Hematopoietic multipotent progenitor cell treated with erythropoietin and hydrocortisone succinate and interleukin-3 and kit ligand, for 6 days (in vitro differentiated cells): ENCODE results near the gene DOCK4.
A peak's percentile ranks its signal among the peaks of the same experiment; 100 is the strongest.

ENCODE experiments used
- DNase-seq: peaks from one replicate; pipeline ENCODE4 v3.0.0-alpha.2; 2015

The DOCK4 gene

DNA sequence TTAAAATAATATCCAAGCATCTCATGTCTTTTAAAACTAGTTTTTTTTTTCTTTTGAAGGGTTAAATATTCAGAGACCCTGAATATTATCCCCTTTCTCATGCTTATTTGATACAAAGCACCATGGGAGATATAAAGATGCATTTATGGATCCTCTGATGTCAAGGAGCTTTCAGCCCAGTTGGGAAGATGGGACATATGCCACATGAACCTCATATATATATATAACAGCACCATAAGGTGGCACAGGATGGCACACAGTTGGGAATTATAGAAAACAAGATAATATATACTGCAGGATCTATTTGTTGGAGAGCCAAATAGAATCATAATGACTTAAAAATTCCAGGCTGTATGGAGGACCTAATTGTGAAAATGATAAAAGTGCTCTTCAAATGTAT lies 458.5 kb downstream of the DOCK4 start:
- DNase-seq = no peak

DNA sequence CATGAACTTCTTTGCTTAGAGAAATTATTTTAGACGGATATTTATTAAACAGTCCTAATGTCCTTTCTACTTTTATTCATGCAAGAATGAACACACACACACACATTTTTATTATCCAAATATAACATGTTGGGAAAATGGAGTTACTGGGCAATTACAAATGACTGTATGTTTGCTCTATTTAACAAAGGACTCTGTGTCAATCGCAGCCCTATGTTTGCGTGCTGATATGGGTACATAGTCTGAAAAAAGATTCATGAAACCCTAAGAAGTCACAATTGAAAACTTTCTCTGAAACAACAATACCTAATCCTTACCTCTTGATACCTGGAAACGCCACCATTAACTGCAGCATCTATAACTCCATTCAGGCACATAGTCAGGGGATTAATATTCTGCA lies 459.2 kb downstream of the DOCK4 start:
- no peak for DNase-seq

DNA sequence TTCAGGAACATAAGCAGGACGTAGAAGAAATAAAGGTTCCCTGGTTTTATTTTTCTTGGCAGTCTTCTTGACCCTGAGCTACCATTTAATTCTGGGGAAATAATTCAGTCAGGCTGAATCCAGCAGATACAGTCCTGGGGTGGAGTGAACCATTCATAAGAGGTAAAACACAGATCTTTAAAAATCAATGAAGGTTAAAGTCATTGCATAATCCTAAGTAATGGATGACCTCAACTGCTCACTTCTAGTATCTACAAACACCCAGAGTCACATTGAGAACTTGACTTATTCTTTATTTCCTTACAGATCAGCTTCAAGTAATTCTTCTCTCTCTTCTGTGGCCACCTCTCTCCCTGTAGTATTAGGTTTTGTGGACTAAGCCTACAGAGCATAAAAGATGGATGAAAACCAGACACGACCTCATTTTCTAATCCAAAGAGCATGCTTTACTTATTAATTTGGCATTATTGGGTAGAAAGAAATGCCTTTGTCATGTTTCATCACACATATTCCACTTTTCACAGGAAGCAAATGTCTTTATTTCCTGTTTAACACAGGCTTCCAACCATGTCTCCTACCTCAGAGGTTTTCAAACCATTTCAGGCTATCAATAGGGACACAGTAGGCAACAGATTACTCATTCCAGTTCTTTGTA lies 461.6 kb downstream of the DOCK4 start:
- no peak for DNase-seq

- no peak for DNase-seq
Measured at GRCh38 chr7:111743244-111743847, 462.9 kb downstream of the DOCK4 start.

DNA sequence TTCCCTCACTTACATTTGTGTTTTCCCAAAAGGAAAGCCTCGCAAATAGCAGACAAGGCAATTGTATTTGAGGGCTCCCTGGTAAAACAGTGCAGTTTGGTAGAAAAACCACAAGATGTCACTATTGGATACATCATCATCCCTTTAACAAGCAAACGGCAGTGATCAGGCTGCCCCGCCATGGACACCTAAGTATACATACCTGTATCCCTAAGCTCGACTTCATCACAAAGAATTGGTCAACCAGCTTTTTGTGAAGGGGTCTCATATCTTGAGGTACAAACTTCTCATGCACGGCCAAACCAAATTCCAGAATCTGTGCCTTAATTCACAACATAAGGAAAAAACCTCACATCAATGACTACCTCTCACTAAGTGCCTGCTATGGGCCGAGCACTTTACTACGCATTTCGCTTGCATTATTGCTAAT lies 464.4 kb downstream of the DOCK4 start:
- DNase-seq = peak; percentile 75

GRCh38 chr7:111740942-111741341 lies 465.3 kb downstream of the DOCK4 start:
- DNase-seq = no peak

DNA sequence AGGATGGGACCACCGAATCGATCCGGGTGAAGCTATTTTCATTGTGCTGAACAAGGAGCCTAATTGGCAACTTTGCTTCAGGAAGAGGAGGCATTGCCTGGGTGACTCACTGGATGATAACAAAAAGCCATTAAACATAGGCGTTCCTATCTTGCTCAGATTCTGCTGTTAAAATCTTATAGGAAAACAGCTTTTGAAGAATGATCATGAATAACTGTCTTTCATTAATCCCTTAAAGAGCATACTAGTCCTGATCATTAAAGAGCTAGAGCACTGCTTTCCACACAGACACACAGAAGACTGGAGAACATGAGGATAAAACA lies 469.7 kb downstream of the DOCK4 start:
- no peak for DNase-seq

- DNase-seq = peak; percentile 84
Measured at GRCh38 chr7:111735661-111736551, 470.3 kb downstream of the DOCK4 start.

DNA sequence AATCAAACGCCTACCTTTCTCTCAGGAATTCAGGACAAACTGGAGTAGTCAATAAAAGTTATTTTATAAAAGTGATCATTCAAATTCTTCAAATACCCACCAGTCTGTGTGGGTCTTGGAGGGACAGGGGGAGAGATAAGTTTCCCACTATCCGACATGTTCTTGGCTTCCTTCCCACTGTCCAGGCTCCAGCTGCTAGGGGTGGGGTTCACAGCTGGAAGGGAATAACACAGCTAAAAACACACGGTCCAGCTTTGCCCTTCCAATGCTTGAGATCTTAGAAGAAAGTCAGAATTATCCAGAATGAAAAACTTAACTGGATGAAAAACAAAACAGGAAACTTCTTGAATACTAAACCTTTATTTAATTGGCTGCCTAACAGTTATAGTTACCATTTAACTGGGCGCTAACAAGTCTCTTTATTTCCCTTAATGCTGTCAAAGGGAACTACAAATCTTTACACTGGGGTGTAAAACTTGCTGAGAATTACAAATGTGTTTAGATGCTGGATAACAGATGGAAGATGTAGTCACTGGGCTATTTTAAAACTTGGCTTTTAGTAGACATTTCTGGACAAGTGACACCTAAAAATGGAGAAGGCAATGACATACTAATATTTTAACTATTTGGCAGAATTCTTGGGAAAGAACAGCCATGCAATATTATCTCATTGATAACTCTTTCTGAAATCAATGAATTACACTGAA lies 471.1 kb downstream of the DOCK4 start:
- DNase-seq = no peak

GRCh38 chr7:111732923-111733322 lies 473.3 kb downstream of the DOCK4 start:
- no peak for DNase-seq

DNA sequence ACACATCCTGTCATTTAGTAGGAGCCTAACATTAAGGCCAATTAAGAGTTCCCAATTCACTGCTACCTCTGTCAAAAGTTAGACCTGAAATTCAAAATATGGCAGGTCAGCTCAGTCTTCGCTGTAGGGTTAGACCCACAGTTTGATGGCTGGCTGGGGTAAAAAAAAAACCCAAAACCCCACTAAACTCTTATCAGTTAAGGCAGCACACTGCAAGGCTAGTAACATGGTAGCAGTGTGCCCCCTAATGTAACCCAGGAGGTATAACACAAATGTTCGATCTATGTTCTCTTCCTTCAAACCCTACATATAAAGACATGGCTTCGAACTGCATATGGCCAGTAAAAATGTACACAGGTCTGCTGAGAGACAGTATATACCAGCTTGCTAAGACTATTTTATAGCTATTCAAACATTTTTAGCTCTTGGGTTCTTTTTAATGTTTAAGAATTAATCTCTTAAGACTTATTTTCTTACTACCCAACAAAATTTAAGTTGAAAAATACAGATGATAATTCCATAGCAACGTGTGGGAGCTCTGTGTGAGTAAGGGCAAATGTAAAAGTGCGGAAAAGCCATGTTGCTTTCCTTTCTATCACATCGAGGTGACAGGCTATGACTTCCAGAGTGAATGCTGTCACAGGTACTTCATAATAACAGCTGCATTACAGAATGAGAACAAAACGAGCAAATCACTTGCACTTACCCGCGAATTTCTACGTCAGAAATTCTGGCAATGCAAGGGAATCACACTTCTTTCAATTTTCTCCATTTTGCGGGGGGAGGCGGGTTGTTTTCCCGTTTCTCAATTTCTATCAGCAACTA lies 475.5 kb downstream of the DOCK4 start:
- DNase-seq = peak; percentile 74

- DNase-seq = no peak
Measured at GRCh38 chr7:111730057-111730456, 476.1 kb downstream of the DOCK4 start.

DNA sequence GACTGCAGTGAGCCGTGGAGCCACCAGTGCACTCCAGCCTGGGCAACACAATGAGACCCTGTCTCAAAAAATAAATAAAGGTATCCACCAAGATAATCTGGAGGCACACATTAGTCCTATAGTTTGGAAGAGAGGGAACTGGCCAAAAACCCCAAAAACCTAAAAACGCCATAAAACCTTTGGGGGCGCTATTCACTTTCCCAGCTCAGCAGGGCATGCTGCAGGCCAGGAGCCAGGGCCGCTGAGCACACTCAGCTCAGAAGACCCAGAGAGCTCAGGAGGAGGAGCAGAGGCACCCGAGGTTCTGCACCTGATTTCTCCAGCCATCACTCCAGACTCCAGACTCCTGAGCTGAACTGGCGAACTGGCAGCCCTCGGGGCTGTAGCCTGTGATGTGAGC lies 476.7 kb downstream of the DOCK4 start:
- DNase-seq = no peak

- DNase-seq = no peak
Measured at GRCh38 chr7:111728635-111728995, 477.6 kb downstream of the DOCK4 start.

- no peak for DNase-seq
Measured at GRCh38 chr7:111727905-111728634, 478.1 kb downstream of the DOCK4 start.

DNA sequence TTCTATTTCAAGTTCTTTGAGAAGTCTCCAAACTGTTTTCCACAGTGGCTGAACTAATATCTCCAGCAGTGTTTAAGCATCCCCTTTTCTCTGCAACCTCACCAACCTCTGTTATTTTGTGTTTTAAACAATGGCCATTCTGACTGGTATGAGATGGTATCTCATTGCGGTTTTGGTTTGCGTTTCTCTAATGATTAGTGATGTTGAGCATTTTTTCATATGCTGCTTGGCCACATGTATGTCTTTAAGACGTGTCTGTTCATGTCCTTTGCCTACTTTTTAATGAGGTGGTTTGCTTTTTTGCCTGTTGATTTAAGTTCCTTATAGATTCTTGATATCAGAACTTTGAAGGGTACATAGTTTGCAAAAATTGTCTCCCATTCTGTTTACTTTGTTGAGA lies 487.3 kb downstream of the DOCK4 start:
- DNase-seq = no peak

- no peak for DNase-seq
Measured at GRCh38 chr7:111711426-111712065, 494.7 kb downstream of the DOCK4 start.

DNA sequence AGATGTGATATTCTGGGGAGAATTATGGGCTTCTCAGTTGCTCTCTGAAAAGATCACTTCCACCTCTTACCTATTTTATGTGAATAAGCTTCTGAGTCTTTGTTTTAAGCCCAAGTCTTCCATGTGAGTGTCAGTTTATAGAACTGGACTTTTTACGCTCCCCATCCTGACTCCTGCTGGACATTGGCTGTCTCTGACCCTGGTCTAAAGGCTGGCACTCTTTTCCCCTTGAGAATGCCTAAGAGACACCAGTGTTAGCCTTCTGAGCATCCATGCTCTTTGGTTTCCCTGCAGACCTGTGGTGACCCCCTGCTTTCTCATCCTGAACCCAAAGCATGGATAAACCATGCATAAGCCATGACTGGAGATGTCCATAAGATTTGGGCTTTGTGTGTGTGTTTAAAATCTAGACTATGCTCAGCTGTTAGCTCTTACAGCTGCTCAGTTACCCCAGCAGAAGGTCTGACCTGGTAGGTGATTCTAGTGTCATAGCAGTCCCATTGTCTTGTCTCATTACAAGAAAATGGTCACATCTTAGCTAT lies 495.3 kb downstream of the DOCK4 start:
- DNase-seq = no peak

GRCh38 chr7:111708072-111708471 lies 498.1 kb downstream of the DOCK4 start:
- DNase-seq = no peak

DNA sequence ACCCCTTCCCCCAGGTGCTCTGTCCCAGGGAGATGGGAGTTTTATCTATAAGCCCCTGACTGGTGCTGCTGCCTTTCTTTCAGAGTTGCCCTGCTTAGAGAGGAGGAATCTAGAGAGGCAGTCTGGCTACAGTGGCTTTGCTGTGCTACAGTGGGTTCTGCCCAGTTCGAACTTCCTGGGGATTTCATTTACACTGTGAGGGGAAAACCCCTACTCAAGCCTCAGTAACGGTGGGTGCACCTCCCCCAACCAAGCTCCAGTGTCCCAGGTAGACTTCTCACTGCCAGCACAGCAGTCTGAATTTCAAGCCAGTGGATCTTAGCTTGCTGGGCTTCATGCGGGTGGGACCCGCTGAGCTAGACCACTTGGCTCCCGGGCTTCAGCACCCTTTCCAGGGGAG lies 500.4 kb downstream of the DOCK4 start:
- no peak for DNase-seq

DNA sequence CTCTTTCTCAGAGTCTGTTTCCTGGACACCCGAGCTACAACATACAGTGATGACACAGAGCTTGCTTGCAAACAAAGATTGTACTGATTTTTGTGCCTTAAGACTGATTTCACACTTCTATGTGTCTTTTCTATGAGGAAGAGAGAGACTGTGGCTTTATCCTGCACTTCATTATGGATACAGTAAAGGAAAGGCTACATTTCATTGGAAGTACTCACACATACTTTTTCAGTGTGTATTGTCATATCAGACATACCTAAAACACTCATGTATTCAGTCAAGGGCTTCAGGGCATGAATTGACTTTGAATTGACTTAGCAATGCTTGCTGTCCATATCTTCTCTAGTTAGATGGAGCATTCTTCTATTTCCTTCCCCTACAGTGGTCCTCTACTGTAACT lies 508.4 kb downstream of the DOCK4 start:
- no peak for DNase-seq
